H9 (cell line): Measurements from ENCODE around the gene KAZN. TPM values are rescaled to one million over a fixed set of nuclear protein-coding genes. Genes with fewer than 3 reads are reported as not detected.

Source experiments
- DNase-seq: peaks from one replicate; pipeline ENCODE4 v3.0.0-alpha.2; 2017
- H2AFZ ChIP-seq: one replicate; pipeline ENCODE4 v1.6.1; 2013; ENCODE audit warnings: mild to moderate bottlenecking, low read length, control low read depth, moderate library complexity
- H2AK5ac ChIP-seq: 2 replicates; pipeline ENCODE4 v1.6.1; 2013; ENCODE audit warnings: low read length, control low read depth, mixed read lengths; ENCODE audit not compliant: insufficient read length
- H2BK120ac ChIP-seq: one replicate; pipeline ENCODE4 v1.6.1; 2013; ENCODE audit warnings: low read depth, mild to moderate bottlenecking, low read length, control low read depth, inconsistent platforms; ENCODE audit not compliant: poor library complexity, severe bottlenecking
- H2BK12ac ChIP-seq: 2 replicates; pipeline ENCODE4 v1.6.1; 2013; ENCODE audit warnings: low read length, control low read depth, mixed read lengths, low read depth; ENCODE audit not compliant: insufficient read length
- H2BK15ac ChIP-seq: 2 replicates; pipeline ENCODE4 v1.6.1; 2013; ENCODE audit warnings: low read depth, low read length, control low read depth
- H2BK20ac ChIP-seq: one replicate; pipeline ENCODE4 v1.6.1; 2013; ENCODE audit warnings: low read depth, mild to moderate bottlenecking, low read length, control low read depth, inconsistent platforms; ENCODE audit not compliant: poor library complexity, severe bottlenecking
- H2BK5ac ChIP-seq: 2 replicates; pipeline ENCODE4 v1.6.1; 2013; ENCODE audit warnings: low read length, control low read depth, mixed read lengths; ENCODE audit not compliant: insufficient read length
- H3K14ac ChIP-seq: 2 replicates; pipeline ENCODE4 v1.6.1; 2013; ENCODE audit warnings: low read length, control low read depth; ENCODE audit not compliant: insufficient read depth
- H3K18ac ChIP-seq: 2 replicates; pipeline ENCODE4 v1.6.1; 2013; ENCODE audit warnings: low read depth, mild to moderate bottlenecking, mixed read lengths, low read length, control low read depth; ENCODE audit not compliant: insufficient read length
- H3K23ac ChIP-seq: 2 replicates; pipeline ENCODE4 v1.6.1; 2013; ENCODE audit warnings: low read length, control low read depth, mixed read lengths, low read depth; ENCODE audit not compliant: insufficient read length
- H3K23me2 ChIP-seq: 2 replicates; pipeline ENCODE4 v1.6.1; 2013; ENCODE audit warnings: low read depth, mild to moderate bottlenecking, mixed read lengths, low read length, control low read depth; ENCODE audit not compliant: insufficient read length, poor library complexity, severe bottlenecking
- H3K27ac ChIP-seq: 2 replicates; pipeline ENCODE4 v1.5.1; 2013; ENCODE audit warnings: low read length, control low read depth, mixed read lengths, low read depth; ENCODE audit not compliant: insufficient read length
- H3K27me3 ChIP-seq: 2 replicates; pipeline ENCODE4 v1.6.1; 2013; ENCODE audit warnings: low read length, control low read depth, inconsistent platforms; ENCODE audit not compliant: insufficient read depth
- H3K4ac ChIP-seq: 2 replicates; pipeline ENCODE4 v1.6.1; 2013; ENCODE audit warnings: low read depth, mild to moderate bottlenecking, control low read depth, inconsistent platforms, low read length, moderate library complexity
- H3K4me1 ChIP-seq: 2 replicates; pipeline ENCODE4 v1.6.1; 2013; ENCODE audit warnings: low read length, control low read depth, inconsistent platforms; ENCODE audit not compliant: insufficient read depth
- H3K4me2 ChIP-seq: 2 replicates; pipeline ENCODE4 v1.6.1; 2013; ENCODE audit warnings: low read length, control low read depth, mixed read lengths; ENCODE audit not compliant: insufficient read length, insufficient read depth
- H3K56ac ChIP-seq: 2 replicates; pipeline ENCODE4 v1.6.1; 2013; ENCODE audit warnings: low read depth, mild to moderate bottlenecking, mixed read lengths, low read length, control low read depth; ENCODE audit not compliant: insufficient read length
- H3K79me1 ChIP-seq: 2 replicates; pipeline ENCODE4 v1.6.1; 2013; ENCODE audit warnings: low read depth, mild to moderate bottlenecking, moderate library complexity, low read length, control low read depth, inconsistent platforms; ENCODE audit not compliant: insufficient read depth, poor library complexity, severe bottlenecking
- H3K79me2 ChIP-seq: 2 replicates; pipeline ENCODE4 v1.6.1; 2013; ENCODE audit warnings: low read length, control low read depth, inconsistent platforms; ENCODE audit not compliant: insufficient read depth
- H3K9ac ChIP-seq: 2 replicates; pipeline ENCODE4 v1.6.1; 2013; ENCODE audit warnings: low read length, control low read depth, mixed read lengths; ENCODE audit not compliant: insufficient read length; ENCODE audit errors: extremely low read depth
- H3K9me3 ChIP-seq: one replicate; pipeline ENCODE4 v1.6.1; 2013; ENCODE audit warnings: low read depth, low read length, inconsistent platforms; ENCODE audit not compliant: control insufficient read depth
- H3T11ph ChIP-seq: one replicate; pipeline ENCODE4 v1.6.1; 2013; ENCODE audit warnings: mild to moderate bottlenecking, low read length, control low read depth, inconsistent platforms
- H4K20me1 ChIP-seq: one replicate; pipeline ENCODE4 v1.6.1; 2013; ENCODE audit not compliant: control insufficient read depth, insufficient read length, insufficient read depth
- H4K5ac ChIP-seq: 2 replicates; pipeline ENCODE4 v1.6.1; 2013; ENCODE audit warnings: low read depth, mild to moderate bottlenecking, mixed read lengths, low read length, control low read depth; ENCODE audit not compliant: insufficient read length
- H4K8ac ChIP-seq: replicated peaks from 2 replicates; pipeline ENCODE4 v1.6.1; 2013; ENCODE audit warnings: low read length, control low read depth, mixed read lengths, low read depth; ENCODE audit not compliant: insufficient read length
- H4K91ac ChIP-seq: 2 replicates; pipeline ENCODE4 v1.6.1; 2013; ENCODE audit warnings: low read depth, mild to moderate bottlenecking, moderate library complexity, mixed read lengths, low read length, control low read depth; ENCODE audit not compliant: insufficient read length
- H3K27ac Mint-ChIP-seq, 3 experiments: 2 replicates in 2 of 3; 3 replicates in 1 of 3; pipeline ENCODE4 v1.8.0; 2020 to 2021; ENCODE audit warnings: mixed read lengths in 3 of 3, mild to moderate bottlenecking in 1 of 3, moderate library complexity in 1 of 3
- H3K27me3 Mint-ChIP-seq: 2 replicates; pipeline ENCODE4 v1.8.0; 2021; ENCODE audit warnings: low read depth, mild to moderate bottlenecking, moderate library complexity, mixed read lengths
- H3K36me3 Mint-ChIP-seq, 3 experiments: 2 replicates in 2 of 3; 3 replicates in 1 of 3; pipeline ENCODE4 v1.8.0; 2020 to 2021; ENCODE audit warnings: low read depth in 3 of 3, mixed read lengths in 3 of 3; ENCODE audit not compliant: insufficient read depth in 1 of 3
- H3K4me1 Mint-ChIP-seq, 2 experiments: 2 replicates each; pipeline ENCODE4 v1.8.0; 2020; ENCODE audit warnings: mixed read lengths in 2 of 2
- H3K4me3 Mint-ChIP-seq, 2 experiments: 2 replicates in 1 of 2; 3 replicates in 1 of 2; pipeline ENCODE4 v1.8.0; 2020 to 2021; ENCODE audit warnings: mild to moderate bottlenecking in 2 of 2, mixed read lengths in 2 of 2, moderate library complexity in 1 of 2
- H3K9me3 Mint-ChIP-seq, 2 experiments: 2 replicates in 1 of 2; 3 replicates in 1 of 2; pipeline ENCODE4 v1.8.0; 2020; ENCODE audit warnings: mild to moderate bottlenecking in 2 of 2, mixed read lengths in 2 of 2, moderate library complexity in 1 of 2
- CTCF ChIP-seq: fragments of 200-600 bp; sonication (generic); conservative IDR thresholded peaks from 3 replicates; pipeline ENCODE4 v1.8.0; 2021; ENCODE audit warnings: antibody characterized with exemption, mild to moderate bottlenecking
- WGBS: extraction: QIAGEN DNeasy Blood & Tissue Kit; methylation state at CpG from one replicate; pipeline ENCODE4 v1.1.7; 2013; ENCODE audit warnings: missing lambda C conversion rate, low lambda C conversion rate, mixed read lengths; ENCODE audit not compliant: insufficient read length; ENCODE audit errors: extremely low coverage; 5-methylcytosine and 5-hydroxymethylcytosine counted together
- total RNA-seq: library from RNA; stranded (reverse); gene quantifications from 2 replicates; pipeline ENCODE4 v1.2.1, GENCODE V29; 2021

The KAZN gene
- total RNA-seq, 1 experiment from 2014 or later = 7.6 TPM

DNA sequence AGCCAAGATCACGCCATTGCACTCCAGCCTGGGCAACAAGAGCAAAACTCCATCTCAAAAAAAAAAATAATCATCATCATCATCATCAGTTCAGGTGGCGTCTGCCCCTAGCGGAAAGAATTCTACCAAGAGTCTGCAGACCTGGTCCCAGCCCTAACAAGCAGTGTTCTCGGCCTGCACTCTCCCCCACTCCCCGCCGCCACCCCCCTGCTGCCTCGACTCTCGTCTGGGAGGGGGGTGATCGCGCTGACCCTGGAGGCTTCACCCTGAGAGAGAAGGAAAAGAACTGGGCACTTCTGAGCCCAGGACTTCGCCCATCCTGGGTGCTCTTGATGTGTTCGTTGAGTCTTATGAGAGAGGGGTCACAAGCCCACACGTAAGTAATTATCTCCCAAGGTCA is 394.9 kb downstream of the KAZN start:
- no peak overlapping the region for H3K18ac ChIP-seq
- no peaks in the 10 kb centered on the region for H3K27me3 ChIP-seq
- H2BK120ac ChIP-seq = no peak overlapping the region
- no peak overlapping the region for H2BK12ac ChIP-seq
- H3K36me3 Mint-ChIP-seq = no peaks in the 10 kb centered on the region
- no peak overlapping the region for H3K14ac ChIP-seq
- no peak overlapping the region for H2AK5ac ChIP-seq
- H3K4ac ChIP-seq = no peak overlapping the region
- 0 out of 7 replicates have a peak overlapping the region, but pooled peaks of 1 of the 3 experiments have one; percentile 51 for H3K27ac Mint-ChIP-seq
- H3K79me2 ChIP-seq = no peaks in the 10 kb centered on the region
- no peaks in the 10 kb centered on the region for H4K20me1 ChIP-seq
- peak; percentile 28; the same call in 2 of the 3 replicates for TF ChIP-seq CTCF
- H4K91ac ChIP-seq = no peak overlapping the region
- peaks cover 20 to 32% of the 10 kb centered on the region in 2 experiments for H3K4me1 Mint-ChIP-seq
- DNase-seq = no peak
- H3K23ac ChIP-seq = no peak overlapping the region
- H3K4me1 ChIP-seq = no peaks in the 10 kb centered on the region
- no peaks in the 10 kb centered on the region for H3K9me3 ChIP-seq
- H2BK20ac ChIP-seq = no peak overlapping the region
- no peak overlapping the region for H3K27ac ChIP-seq
- no peak overlapping the region for H3K4me2 ChIP-seq
- H3K9ac ChIP-seq = no peak overlapping the region
- H2BK5ac ChIP-seq = no peak overlapping the region
- H3T11ph ChIP-seq = no peak overlapping the region
- no peaks in the 10 kb centered on the region for H3K79me1 ChIP-seq
- H3K4me3 Mint-ChIP-seq = no peak overlapping the region
- no peaks in the 10 kb centered on the region for H3K23me2 ChIP-seq
- H4K8ac ChIP-seq = no peak overlapping the region
- no peak overlapping the region for H2AFZ ChIP-seq
- no CpG with 5 or more reads among the region's 13 CpGs for WGBS
- H3K27me3 Mint-ChIP-seq = no peaks in the 10 kb centered on the region
- no peak overlapping the region for H2BK15ac ChIP-seq
- H3K9me3 Mint-ChIP-seq = no peaks in the 10 kb centered on the region
- no peak overlapping the region for H3K56ac ChIP-seq
- H4K5ac ChIP-seq = no peak overlapping the region
